Neural cell (in vitro differentiated cells): ENCODE data around the gene HAGHL. TPM values are rescaled to one million over a fixed set of nuclear protein-coding genes. Genes with fewer than 3 reads are reported as not detected.

Experiments used
- H2AFZ ChIP-seq: fragments of 200-600, 300-800 bp; sonication (generic), shearing (Covaris generic); 2 replicates; pipeline ENCODE4 v1.6.0; 2014; ENCODE audit warnings: low read depth, mild to moderate bottlenecking, antibody characterized with exemption, low read length, moderate library complexity
- H3F3A ChIP-seq: fragments of 200-600 bp; shearing (Covaris generic); 2 replicates; pipeline ENCODE4 v1.6.1; 2016; ENCODE audit warnings: mild to moderate bottlenecking, moderate library complexity, mixed read lengths, antibody characterized with exemption, low read length; ENCODE audit not compliant: insufficient read depth, poor library complexity, severe bottlenecking
- H3K27ac ChIP-seq: fragments of 200-600, 300-800 bp; sonication (generic), shearing (Covaris generic); 2 replicates; pipeline ENCODE4 v1.5.1; 2014; ENCODE audit warnings: mild to moderate bottlenecking, low read length, moderate library complexity
- H3K27me3 ChIP-seq: fragments of 300-800, 200-600 bp; sonication (generic), shearing (Covaris generic); 2 replicates; pipeline ENCODE4 v1.6.0; 2014; ENCODE audit warnings: mild to moderate bottlenecking, low read depth, low read length, moderate library complexity; ENCODE audit not compliant: insufficient read depth
- H3K36me3 ChIP-seq: fragments of 300-800, 200-600 bp; sonication (generic), shearing (Covaris generic); 2 replicates; pipeline ENCODE4 v1.5.1; 2014; ENCODE audit warnings: mild to moderate bottlenecking, antibody characterized with exemption, low read length, moderate library complexity; ENCODE audit not compliant: insufficient read depth
- H3K4me2 ChIP-seq: fragments of 300-800, 200-600 bp; sonication (generic), shearing (Covaris generic); 2 replicates; pipeline ENCODE4 v1.6.0; 2014; ENCODE audit warnings: mild to moderate bottlenecking, low read length
- H3K4me3 ChIP-seq: fragments of 300-800, 200-600 bp; sonication (generic), shearing (Covaris generic); 2 replicates; pipeline ENCODE4 v1.5.1; 2014; ENCODE audit warnings: mild to moderate bottlenecking, low read length, moderate library complexity
- H3K79me2 ChIP-seq: fragments of 200-600 bp; shearing (Covaris generic); replicated peaks from 2 replicates; pipeline ENCODE4 v1.6.0; 2014; ENCODE audit warnings: mild to moderate bottlenecking, low read length, moderate library complexity; ENCODE audit not compliant: insufficient read depth
- H3K9ac ChIP-seq: fragments of 300-800, 200-600 bp; sonication (generic), shearing (Covaris generic); 2 replicates; pipeline ENCODE4 v1.6.1; 2016; ENCODE audit warnings: mild to moderate bottlenecking, low read length, mixed read lengths
- H3K9me2 ChIP-seq: fragments of 200-600 bp; shearing (Covaris generic); 2 replicates; pipeline ENCODE4 v1.6.1; 2016; ENCODE audit warnings: mild to moderate bottlenecking, low read length, mixed read lengths; ENCODE audit not compliant: insufficient read depth
- H3K9me3 ChIP-seq: fragments of 200-600, 300-800 bp; sonication (generic), shearing (Covaris generic); 2 replicates; pipeline ENCODE4 v1.6.1; 2016; ENCODE audit warnings: mild to moderate bottlenecking, mixed run types, low read length, moderate library complexity, mixed read lengths
- H4K20me1 ChIP-seq: fragments of 200-600 bp; shearing (Covaris generic); 2 replicates; pipeline ENCODE4 v1.6.1; 2016; ENCODE audit warnings: mild to moderate bottlenecking, mixed run types; ENCODE audit not compliant: insufficient read depth
- CTCF ChIP-seq: fragments of 450-650 bp; IDR thresholded peaks from 2 replicates; pipeline ENCODE4 v1.5.1; 2014; ENCODE audit warnings: antibody characterized with exemption, mild to moderate bottlenecking, moderate library complexity; ENCODE audit not compliant: poor library complexity, severe bottlenecking
- EP300 ChIP-seq: fragments of 450-650 bp; conservative IDR thresholded peaks from 2 replicates; pipeline ENCODE4 v1.6.1; 2014; ENCODE audit warnings: antibody characterized with exemption, mild to moderate bottlenecking, moderate library complexity; ENCODE audit not compliant: poor library complexity, severe bottlenecking
- EZH2 ChIP-seq: fragments of 200-600, 300-800 bp; shearing (Covaris generic), sonication (generic); IDR thresholded peaks from 2 replicates; pipeline ENCODE4 v1.6.1; 2014; ENCODE audit warnings: antibody characterized with exemption, low read length, borderline replicate concordance, mild to moderate bottlenecking; ENCODE audit not compliant: insufficient read depth, poor library complexity, severe bottlenecking
- MXI1 ChIP-seq: fragments of 450-650 bp; conservative IDR thresholded peaks from 2 replicates; pipeline ENCODE4 v1.6.1; 2014; ENCODE audit warnings: antibody characterized with exemption, mild to moderate bottlenecking; ENCODE audit not compliant: poor library complexity, severe bottlenecking
- POLR2AphosphoS5 ChIP-seq: IDR thresholded peaks from 2 replicates; pipeline ENCODE4 v1.6.1; 2012
- RAD21 ChIP-seq: fragments of 450-650 bp; conservative IDR thresholded peaks from 2 replicates; pipeline ENCODE4 v1.6.1; 2014; ENCODE audit warnings: antibody characterized with exemption, mild to moderate bottlenecking, moderate library complexity
- REST ChIP-seq: IDR thresholded peaks from 2 replicates; pipeline ENCODE4 v1.6.1; 2012; ENCODE audit warnings: borderline replicate concordance
- SMC3 ChIP-seq: fragments of 450-650 bp; conservative IDR thresholded peaks from 2 replicates; pipeline ENCODE4 v1.6.1; 2014; ENCODE audit warnings: antibody characterized with exemption, mild to moderate bottlenecking, moderate library complexity; ENCODE audit not compliant: poor library complexity
- TAF1 ChIP-seq: IDR thresholded peaks from 2 replicates; pipeline ENCODE4 v1.6.1; 2012; ENCODE audit warnings: low read depth
- polyA plus RNA-seq: library from polyadenylated mRNA; depleted of rRNA; stranded (reverse); fragments of >200 nt; gene quantifications from 2 replicates; pipeline ENCODE4 v1.2.3, GENCODE V29; 2014

Gene HAGHL
- polyA plus RNA-seq, 1 donor from 2014 or later, result 28.3 TPM

GRCh38 chr16:693766-694165, 33.1 kb upstream of the HAGHL start:
- H3K79me2 ChIP-seq, result peaks cover 6% of the 10 kb centered on the region
- H2AFZ ChIP-seq, result no peak overlapping the region
- TF ChIP-seq CTCF (no peak), EP300 (no peak), SMC3 (no peak), TAF1 (no peak), POLR2AphosphoS5 (no peak), RAD21 (no peak), REST (no peak), EZH2 (no peak), MXI1 (no peak)
- H4K20me1 ChIP-seq, result peaks cover 3% of the 10 kb centered on the region
- no peak overlapping the region for H3K27ac ChIP-seq
- no peaks in the 10 kb centered on the region for H3K9me3 ChIP-seq
- H3K9me2 ChIP-seq, result no peaks in the 10 kb centered on the region
- no peaks in the 10 kb centered on the region for H3K36me3 ChIP-seq
- H3F3A ChIP-seq, result no peaks in the 10 kb centered on the region
- no peak overlapping the region for H3K4me3 ChIP-seq
- H3K9ac ChIP-seq, result no peak overlapping the region
- H3K27me3 ChIP-seq, result peaks cover 21% of the 10 kb centered on the region
- H3K4me2 ChIP-seq, result no peak overlapping the region

GRCh38 chr16:694187-694862, 32.6 kb upstream of the HAGHL start:
- no peak for TF ChIP-seq REST
- TF ChIP-seq TAF1, result no peak
- no peak for TF ChIP-seq RAD21
- TF ChIP-seq CTCF, result no peak
- no peak for TF ChIP-seq MXI1
- no peak for TF ChIP-seq SMC3
- TF ChIP-seq EZH2, result no peak
- TF ChIP-seq POLR2AphosphoS5, result no peak
- TF ChIP-seq EP300, result no peak
- peaks cover 6% of the 10 kb centered on the region for H4K20me1 ChIP-seq
- peaks cover 22% of the 10 kb centered on the region for H3K27me3 ChIP-seq
- no peak overlapping the region for H3K4me2 ChIP-seq
- no peaks in the 10 kb centered on the region for H3K36me3 ChIP-seq
- no peak overlapping the region for H3K27ac ChIP-seq
- H3K9ac ChIP-seq, result no peak overlapping the region
- H3K4me3 ChIP-seq, result no peak overlapping the region
- no peaks in the 10 kb centered on the region for H3K9me2 ChIP-seq
- H3K79me2 ChIP-seq, result peaks cover 3% of the 10 kb centered on the region
- H3F3A ChIP-seq, result no peaks in the 10 kb centered on the region
- H2AFZ ChIP-seq, result no peak overlapping the region
- no peaks in the 10 kb centered on the region for H3K9me3 ChIP-seq
